Hematopoietic multipotent progenitor cell treated with erythropoietin and hydrocortisone succinate and interleukin-3 and kit ligand, for 4 days (in vitro differentiated cells): ENCODE measurements around the gene RBM28.

ENCODE experiments used
- DNase-seq: peaks from one replicate; pipeline ENCODE4 v3.0.0-alpha.2; 2015

The RBM28 gene

GRCh38 chr7:128370491-128370890 is 26.8 kb upstream of the RBM28 start:
- DNase-seq, result no peak

GRCh38 chr7:128366986-128367385 is 23.3 kb upstream of the RBM28 start:
- no peak for DNase-seq

GRCh38 chr7:128366300-128366699 is 22.6 kb upstream of the RBM28 start:
- no peak for DNase-seq

- DNase-seq, result no peak
Measured at GRCh38 chr7:128365432-128365831, 21.7 kb upstream of the RBM28 start.

- no peak for DNase-seq
Measured at GRCh38 chr7:128364166-128364870, 20.6 kb upstream of the RBM28 start.

GRCh38 chr7:128363261-128363721 is 19.6 kb upstream of the RBM28 start:
- DNase-seq, result no peak

- DNase-seq, result no peak
Measured at GRCh38 chr7:128362670-128363069, 19.0 kb upstream of the RBM28 start.

- DNase-seq, result peak; percentile 74
Measured at GRCh38 chr7:128361411-128362379, 18.0 kb upstream of the RBM28 start, which contains the start of gene PRRT4. Gene PRRT4, minus strand, starts transcription at chr7:128361690.

- no peak for DNase-seq
Measured at GRCh38 chr7:128360359-128360678, 16.6 kb upstream of the RBM28 start.

- DNase-seq, result no peak
Measured at GRCh38 chr7:128359939-128360338, 16.2 kb upstream of the RBM28 start.

GRCh38 chr7:128359336-128359735 is 15.6 kb upstream of the RBM28 start:
- DNase-seq, result no peak

- DNase-seq, result peak; percentile 48
Measured at GRCh38 chr7:128358233-128358632, 14.5 kb upstream of the RBM28 start.

GRCh38 chr7:128357217-128357613 is 13.5 kb upstream of the RBM28 start:
- no peak for DNase-seq

GRCh38 chr7:128356546-128357216 is 13.0 kb upstream of the RBM28 start:
- DNase-seq, result no peak

- DNase-seq, result no peak
Measured at GRCh38 chr7:128353610-128354009, 9.9 kb upstream of the RBM28 start.

- peak; percentile 18 for DNase-seq
Measured at GRCh38 chr7:128353189-128353588, 9.5 kb upstream of the RBM28 start.

- DNase-seq, result no peak
Measured at GRCh38 chr7:128352636-128353035, 8.9 kb upstream of the RBM28 start.

GRCh38 chr7:128352153-128352537 is 8.4 kb upstream of the RBM28 start:
- peak; percentile 84 for DNase-seq

GRCh38 chr7:128351296-128352152 is 7.8 kb upstream of the RBM28 start:
- DNase-seq, result peak; percentile 33

GRCh38 chr7:128350708-128351295 is 7.1 kb upstream of the RBM28 start:
- DNase-seq, result no peak

- no peak for DNase-seq
Measured at GRCh38 chr7:128349466-128349825, 5.7 kb upstream of the RBM28 start.

- peak; percentile 83 for DNase-seq
Measured at GRCh38 chr7:128347647-128348097, 4.0 kb upstream of the RBM28 start.
